B cell (primary cell): ENCODE results near the gene CASKIN2. TPM values are rescaled to one million over a fixed set of nuclear protein-coding genes. Genes with fewer than 3 reads are reported as not detected.

ENCODE experiments used
- ATAC-seq: fragments of 200-7000 bp; cut with Tn5 transposase; one replicate; pipeline ENCODE4 v1.10.0; 2021; ENCODE audit warnings: low read depth, mild to moderate bottlenecking, moderate number of reproducible peaks, moderate library complexity
- CTCF ChIA-PET: fragments of 350-600 bp; sonication (Branson Sonifier 250); formaldehyde crosslinking; loops from one replicate; lab custom pipeline; 2021; ENCODE audit warnings: antibody characterized with exemption, inconsistent platforms; lab: Charles Lee
- POLR2A ChIA-PET: fragments of 350-600 bp; sonication (Branson Sonifier 250); formaldehyde crosslinking; loops from one replicate; lab custom pipeline; 2021; ENCODE audit warnings: antibody characterized with exemption; lab: Charles Lee
- DNase-seq: peaks from one replicate; pipeline ENCODE4 v3.0.0; 2013
- H2AFZ ChIP-seq: 2 replicates; pipeline ENCODE4 v1.6.1; 2012; ENCODE audit warnings: mild to moderate bottlenecking, low read depth, low read length; ENCODE audit not compliant: insufficient read depth, poor library complexity, severe bottlenecking
- H3K27ac ChIP-seq, 2 donors: 1 replicate in 1 of 2; 2 replicates in 1 of 2; pipeline ENCODE4 v1.5.1; 2012 to 2013; ENCODE audit warnings: low read length in 2 of 2, mild to moderate bottlenecking in 2 of 2, moderate library complexity in 1 of 2
- H3K27me3 ChIP-seq, 4 experiments: fragments of 200-600 bp in 1 of 4; sonication (generic) in 1 of 4; replicated peaks in 1 of 4; 1 replicate in 2 of 4; 2 replicates in 2 of 4; pipeline versions ENCODE4 v1.6.1 to v1.7.0; 2013 to 2016; ENCODE audit warnings: low read length in 3 of 4, mild to moderate bottlenecking in 2 of 4, mixed read lengths in 1 of 4, moderate library complexity in 1 of 4; ENCODE audit not compliant: insufficient read depth in 4 of 4, control insufficient read depth in 3 of 4; ENCODE audit errors: control extremely low read depth in 1 of 4
- H3K36me3 ChIP-seq, 2 experiments: replicated peaks in 1 of 2; 1 replicate in 1 of 2; 2 replicates in 1 of 2; pipeline versions ENCODE4 v1.6.1 to v1.7.1; 2013; ENCODE audit warnings: low read length in 1 of 2; ENCODE audit not compliant: insufficient read depth in 2 of 2, control insufficient read depth in 1 of 2; ENCODE audit errors: control extremely low read depth in 1 of 2, extremely low read depth in 1 of 2
- H3K4me1 ChIP-seq, 2 donors: fragments of 200-600 bp in 1 of 2; sonication (generic) in 1 of 2; 1 replicate in 1 of 2; 2 replicates in 1 of 2; pipeline versions ENCODE4 v1.5.1 to v1.6.1; 2013 to 2017; ENCODE audit warnings: low read length in 2 of 2; ENCODE audit not compliant: control insufficient read depth in 2 of 2, insufficient read depth in 2 of 2
- H3K4me2 ChIP-seq: replicated peaks from 2 replicates; pipeline ENCODE3; 2012; ENCODE audit warnings: mild to moderate bottlenecking, low read depth, low read length; ENCODE audit not compliant: poor library complexity, severe bottlenecking
- H3K4me3 ChIP-seq, 5 experiments: fragments of 200-600 bp in 1 of 5; sonication (generic) in 1 of 5; 1 replicate in 3 of 5; 2 replicates in 2 of 5; pipeline versions ENCODE4 v1.5.1 to v1.7.0; 2011 to 2016; ENCODE audit warnings: low read length in 4 of 5, mild to moderate bottlenecking in 4 of 5, low read depth in 2 of 5, control low read depth in 1 of 5, moderate library complexity in 1 of 5; ENCODE audit not compliant: insufficient read depth in 1 of 5; ENCODE audit errors: control extremely low read depth in 1 of 5, extremely low read depth in 1 of 5
- H3K79me2 ChIP-seq: fragments of 200-600 bp; sonication (generic); one replicate; pipeline ENCODE4 v1.6.0; 2016; ENCODE audit warnings: low read length; ENCODE audit not compliant: control insufficient read depth, insufficient read depth
- H3K9ac ChIP-seq: fragments of 200-600 bp; sonication (generic); 2 replicates; pipeline ENCODE4 v1.6.1; 2017; ENCODE audit warnings: mild to moderate bottlenecking, low read length, moderate library complexity
- H3K9me3 ChIP-seq, 3 donors: one replicate each; pipeline versions ENCODE4 v1.6.1 to v1.7.1; 2013; ENCODE audit warnings: low read length in 2 of 3; ENCODE audit not compliant: control insufficient read depth in 2 of 3, insufficient read depth in 1 of 3; ENCODE audit errors: control extremely low read depth in 1 of 3
- H4K20me1 ChIP-seq: 2 replicates; pipeline ENCODE4 v1.6.0; 2012; ENCODE audit warnings: mild to moderate bottlenecking, low read length; ENCODE audit not compliant: insufficient read depth, control insufficient read depth, poor library complexity, severe bottlenecking
- H3K27ac Mint-ChIP-seq: one replicate; pipeline ENCODE4 v1.8.0; 2021; ENCODE audit warnings: mixed read lengths
- H3K27me3 Mint-ChIP-seq: one replicate; pipeline ENCODE4 v1.8.0; 2021; ENCODE audit warnings: mixed read lengths
- H3K4me1 Mint-ChIP-seq: one replicate; pipeline ENCODE4 v1.8.0; 2021; ENCODE audit warnings: mixed read lengths
- H3K4me3 Mint-ChIP-seq: one replicate; pipeline ENCODE4 v1.8.0; 2021; ENCODE audit warnings: mixed read lengths
- H3K9me3 Mint-ChIP-seq: one replicate; pipeline ENCODE4 v1.8.0; 2022; ENCODE audit warnings: mixed read lengths; ENCODE audit not compliant: insufficient read depth
- CTCF ChIP-seq: fragments of 200-600 bp; IDR thresholded peaks from one replicate; pipeline ENCODE4 v1.8.0; 2022; ENCODE audit warnings: antibody characterized with exemption, mild to moderate bottlenecking
- EZH2 ChIP-seq: IDR thresholded peaks from 2 replicates; pipeline ENCODE4 v1.6.1; 2012; ENCODE audit warnings: borderline replicate concordance, low read depth, mild to moderate bottlenecking, moderate library complexity, low read length; ENCODE audit not compliant: insufficient read depth, poor library complexity, severe bottlenecking
- WGBS: methylation state at CpG from one replicate; pipeline ENCODE4 v1.1.5; 2013; ENCODE audit warnings: missing lambda C conversion rate; ENCODE audit not compliant: insufficient coverage; 5-methylcytosine and 5-hydroxymethylcytosine counted together
- intact Hi-C: fragments of 100-400 bp; cut with micrococcal nuclease; formaldehyde crosslinking; loops from one replicate; pipeline ENCODE4 v1.10.0; 2022
- polyA plus RNA-seq: library from polyadenylated mRNA; depleted of rRNA; stranded (reverse); fragments of >200 nt; gene quantifications from 2 replicates; pipeline ENCODE4 v1.2.3, GENCODE V29; 2012
- total RNA-seq, 2 donors: library from RNA; stranded (reverse); fragments of 120-200 nt in 1 of 2; gene quantifications; 1 replicate in 1 of 2; 2 replicates in 1 of 2; pipeline versions ENCODE4 v1.2.3 to v1.2.4, GENCODE V29; 2013 to 2022

The CASKIN2 gene
- total and polyA plus RNA-seq, 2 donors (not counting 1 experiment from before 2014, with no cell fraction given), result 0.37 to 1.00 TPM

DNA sequence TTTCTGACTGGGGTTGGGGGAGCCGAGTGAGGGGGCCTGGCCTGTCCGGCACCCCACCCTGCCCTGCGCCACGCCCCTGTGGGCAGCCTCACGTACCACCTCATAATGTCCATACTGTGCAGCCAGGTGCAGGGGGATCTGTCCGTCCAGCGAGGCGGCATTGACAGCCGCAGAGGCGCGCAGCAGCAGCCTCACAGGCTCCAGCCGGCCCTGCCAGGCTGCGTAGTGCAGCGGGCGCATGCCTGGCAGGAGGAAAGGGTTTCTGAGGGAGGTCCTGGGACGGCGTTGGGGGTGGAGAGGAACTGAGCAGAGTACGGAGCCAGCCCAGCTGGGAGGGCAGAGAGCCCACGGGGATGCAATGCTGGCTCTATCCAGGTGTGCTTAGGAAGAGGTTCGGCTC lies 8.4 kb downstream of the CASKIN2 start:
- ChIA-PET CTCF (interaction anchor here (1.2 kb wide), 1 partner anchor 18 kb away, joined by 3 read pairs; the partner anchor contains the start of gene LLGL2), POLR2A (no interaction called here)
- 92% methylated on average over 20 of the region's 20 CpGs for WGBS
- Histone ChIP-seq H3K36me3 (no peaks in the 10 kb centered on the region), H3K9ac (no peak overlapping the region), H3K4me1 (peaks cover 0 to 7% of the 10 kb centered on the region in 2 donors), H2AFZ (no peak overlapping the region), H3K27ac (no peak overlapping the region), H3K79me2 (no peaks in the 10 kb centered on the region), H3K4me3 (no peak overlapping the region), H3K9me3 (no peaks in the 10 kb centered on the region), H3K4me2 (no peak overlapping the region), H4K20me1 (no peaks in the 10 kb centered on the region), H3K27me3 (no peaks in the 10 kb centered on the region)
- Mint-ChIP-seq H3K27ac (no peak overlapping the region), H3K4me3 (no peak overlapping the region), H3K27me3 (no peaks in the 10 kb centered on the region), H3K9me3 (no peaks in the 10 kb centered on the region), H3K4me1 (no peaks in the 10 kb centered on the region)
- DNase-seq (no peak), ATAC-seq (no peak)
- intact Hi-C loops, result no loop called here
- TF ChIP-seq CTCF, result no peak

DNA sequence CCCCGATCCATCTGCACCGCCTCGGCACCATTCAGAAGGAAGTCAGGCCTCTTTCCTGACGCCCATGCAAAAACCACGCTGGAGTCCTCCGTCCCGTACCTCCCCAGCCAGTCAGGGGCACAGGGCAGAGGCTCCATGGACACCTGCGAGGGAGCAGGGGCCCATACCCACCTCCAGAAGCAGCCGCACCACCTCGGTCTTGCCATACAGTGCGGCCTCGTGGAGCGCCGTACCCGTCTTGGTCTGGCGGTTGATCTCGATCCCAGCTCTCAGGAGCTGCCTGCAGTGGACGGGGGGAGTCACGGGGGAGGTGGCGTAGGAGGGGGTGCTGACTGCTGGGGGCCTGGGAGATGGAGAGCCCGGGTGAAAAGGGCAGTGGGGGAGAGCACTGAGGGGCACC lies 9.2 kb downstream of the CASKIN2 start:
- Histone ChIP-seq H3K79me2 (no peaks in the 10 kb centered on the region), H4K20me1 (no peaks in the 10 kb centered on the region), H2AFZ (no peak overlapping the region), H3K36me3 (no peaks in the 10 kb centered on the region), H3K27ac (no peak overlapping the region), H3K4me3 (no peak overlapping the region), H3K9me3 (no peaks in the 10 kb centered on the region), H3K27me3 (no peaks in the 10 kb centered on the region), H3K4me2 (no peak overlapping the region), H3K9ac (no peak overlapping the region), H3K4me1 (peaks cover 0 to 7% of the 10 kb centered on the region in 2 donors)
- no peaks in the 10 kb centered on the region for H3K9me3 Mint-ChIP-seq
- H3K4me1 Mint-ChIP-seq, result no peaks in the 10 kb centered on the region
- POLR2A ChIA-PET, result no interaction called here
- H3K27ac Mint-ChIP-seq, result no peak overlapping the region
- CTCF ChIA-PET, result interaction anchor here (1.0 to 2.9 kb wide), 5 partner anchors 10 to 244 kb away, joined by 3 to 9 read pairs (median 4); partner anchors contain the start of genes MYO15B and TSEN54
- DNase-seq (no peak), ATAC-seq (no peak)
- no peak overlapping the region for H3K4me3 Mint-ChIP-seq
- WGBS, result 88% methylated on average over 18 of the region's 21 CpGs
- no peak for TF ChIP-seq EZH2
- no peak for TF ChIP-seq CTCF
- H3K27me3 Mint-ChIP-seq, result no peaks in the 10 kb centered on the region
- intact Hi-C loops, result no loop called here
